Nephron progenitor cell (in vitro differentiated cells): Measurements from ENCODE around the gene PDE6B.
A peak's percentile ranks its signal among the peaks of the same experiment; 100 is the strongest.

Experiments
- DNase-seq: peaks from one replicate; pipeline ENCODE4 v3.0.0; 2021
- H3K27ac Mint-ChIP-seq: 2 replicates; pipeline ENCODE4 v1.8.0; 2021; ENCODE audit warnings: mild to moderate bottlenecking, moderate library complexity, mixed read lengths
- H3K27me3 Mint-ChIP-seq: 2 replicates; pipeline ENCODE4 v1.8.0; 2021; ENCODE audit warnings: mild to moderate bottlenecking, low read depth, mixed read lengths; ENCODE audit not compliant: poor library complexity
- H3K36me3 Mint-ChIP-seq: 2 replicates; pipeline ENCODE4 v1.8.0; 2021; ENCODE audit warnings: low read depth, mixed read lengths
- H3K4me1 Mint-ChIP-seq: 2 replicates; pipeline ENCODE4 v1.8.0; 2021; ENCODE audit warnings: mixed read lengths
- H3K4me3 Mint-ChIP-seq: 2 replicates; pipeline ENCODE4 v1.8.0; 2021; ENCODE audit warnings: mild to moderate bottlenecking, moderate library complexity, mixed read lengths
- H3K9me3 Mint-ChIP-seq: 2 replicates; pipeline ENCODE4 v1.8.0; 2021; ENCODE audit warnings: mild to moderate bottlenecking, moderate library complexity, mixed read lengths
- CTCF ChIP-seq: fragments of 200-600 bp; sonication (generic); IDR thresholded peaks from 2 replicates; pipeline ENCODE4 v1.5.0; 2021; ENCODE audit warnings: antibody characterized with exemption

PDE6B gene

GRCh38 chr4:622996-623913 lies 2.1 kb upstream of the PDE6B start:
- no peak for TF ChIP-seq CTCF
- no peak overlapping the region for H3K27ac Mint-ChIP-seq
- no peak overlapping the region for H3K4me3 Mint-ChIP-seq
- H3K36me3 Mint-ChIP-seq: no peaks in the 10 kb centered on the region
- peaks cover 29% of the 10 kb centered on the region for H3K4me1 Mint-ChIP-seq
- no peak for DNase-seq
- peaks cover 14% of the 10 kb centered on the region for H3K27me3 Mint-ChIP-seq
- no peaks in the 10 kb centered on the region for H3K9me3 Mint-ChIP-seq

- Mint-ChIP-seq H3K9me3 (no peaks in the 10 kb centered on the region), H3K27me3 (peaks cover 9% of the 10 kb centered on the region), H3K27ac (peak overlapping the region; percentile 48), H3K4me3 (peak overlapping the region; percentile 53), H3K36me3 (no peaks in the 10 kb centered on the region), H3K4me1 (peaks cover 29% of the 10 kb centered on the region)
- no peak for DNase-seq
- TF ChIP-seq CTCF: no peak
These were observed 1.3 kb upstream of the PDE6B start for GRCh38 chr4:623914-624566.

GRCh38 chr4:625631-626161 lies 323 bp downstream of the PDE6B start:
- no peak for TF ChIP-seq CTCF
- no peaks in the 10 kb centered on the region for H3K9me3 Mint-ChIP-seq
- peaks cover 11% of the 10 kb centered on the region for H3K27me3 Mint-ChIP-seq
- peak overlapping the region; percentile 8 for H3K4me3 Mint-ChIP-seq
- DNase-seq: no peak
- peak overlapping the region; percentile 69 for H3K27ac Mint-ChIP-seq
- H3K4me1 Mint-ChIP-seq: peaks cover 41% of the 10 kb centered on the region
- peaks cover under 1% of the 10 kb centered on the region for H3K36me3 Mint-ChIP-seq

GRCh38 chr4:626201-627091 lies 1.1 kb downstream of the PDE6B start:
- peaks cover 48% of the 10 kb centered on the region for H3K4me1 Mint-ChIP-seq
- no peak overlapping the region for H3K27ac Mint-ChIP-seq
- TF ChIP-seq CTCF: no peak
- H3K27me3 Mint-ChIP-seq: peaks cover 7% of the 10 kb centered on the region
- H3K9me3 Mint-ChIP-seq: peaks cover 7% of the 10 kb centered on the region
- no peak overlapping the region for H3K4me3 Mint-ChIP-seq
- no peak for DNase-seq
- peaks cover 7% of the 10 kb centered on the region for H3K36me3 Mint-ChIP-seq

- peaks cover 16% of the 10 kb centered on the region for H3K9me3 Mint-ChIP-seq
- TF ChIP-seq CTCF: no peak
- H3K4me3 Mint-ChIP-seq: no peak overlapping the region
- H3K4me1 Mint-ChIP-seq: peaks cover 48% of the 10 kb centered on the region
- H3K36me3 Mint-ChIP-seq: peaks cover 7% of the 10 kb centered on the region
- no peak for DNase-seq
- no peak overlapping the region for H3K27ac Mint-ChIP-seq
- peaks cover 5% of the 10 kb centered on the region for H3K27me3 Mint-ChIP-seq
These were observed 2.2 kb downstream of the PDE6B start for GRCh38 chr4:627347-628125.
